ENCODE data around the gene ZC4H2. TPM values are rescaled to one million over a fixed set of nuclear protein-coding genes. Genes with fewer than 3 reads are reported as not detected.
A peak's percentile ranks its signal among the peaks of the same experiment; 100 is the strongest.
"Not testable (repeated sequence)": the region's sequence is repeated elsewhere in the genome, so short reads cannot be mapped to it uniquely, and the experiment has no call there.

ZC4H2 gene, protein sequence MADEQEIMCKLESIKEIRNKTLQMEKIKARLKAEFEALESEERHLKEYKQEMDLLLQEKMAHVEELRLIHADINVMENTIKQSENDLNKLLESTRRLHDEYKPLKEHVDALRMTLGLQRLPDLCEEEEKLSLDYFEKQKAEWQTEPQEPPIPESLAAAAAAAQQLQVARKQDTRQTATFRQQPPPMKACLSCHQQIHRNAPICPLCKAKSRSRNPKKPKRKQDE
- total RNA-seq = 8.9 and 9.3 TPM in 2 replicates

DNA sequence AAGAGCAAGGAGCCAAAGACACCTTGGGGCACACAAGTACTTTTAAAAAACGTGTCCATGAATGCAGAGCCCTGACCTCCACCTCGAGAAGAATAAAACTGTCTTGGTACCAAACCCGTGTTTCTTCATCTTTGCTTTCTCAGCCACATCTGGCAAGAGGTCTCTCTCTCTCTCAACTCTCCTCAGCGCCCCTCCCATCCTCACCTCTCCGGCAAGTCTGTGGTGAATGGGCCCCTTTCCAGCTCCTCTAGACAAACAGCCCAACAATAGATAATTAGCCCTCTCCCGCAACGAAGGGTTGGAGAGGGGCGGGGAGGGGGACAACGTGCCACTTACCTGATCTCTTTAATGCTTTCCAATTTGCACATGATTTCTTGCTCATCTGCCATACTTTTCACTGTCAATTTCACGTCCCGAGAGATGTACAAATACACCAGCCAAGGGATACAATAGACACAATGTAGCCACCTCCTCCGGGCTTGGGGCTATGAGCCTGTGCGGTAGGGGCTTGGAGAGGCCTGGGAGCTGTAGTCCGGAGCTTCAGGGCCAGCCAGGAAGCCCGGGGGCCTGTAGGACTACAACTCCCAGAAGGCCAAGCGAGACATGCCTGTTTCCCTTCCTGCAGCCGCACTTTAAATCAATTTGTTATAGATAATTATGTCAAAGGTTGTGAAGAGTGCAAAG lies at the start of gene ZC4H2:
ZC4H2 (minus strand) TSS at position 462 of the 684 bp plus-strand sequence; CDS start at position 389, 73 bp downstream.
- Mint-ChIP-seq H3K4me3 (ENCODE audit: low read depth) (peak within 1 kb of the TSS; percentile 93), H3K27ac (peak within 1 kb of the TSS; percentile 61), H3K4me1 (ENCODE audit: low read depth) (peaks cover 20% of the 10 kb centered on the region), H3K27me3 (ENCODE audit: low read depth) (no peaks in the 10 kb centered on the region), H3K9me3 (peaks cover 24% of the 10 kb centered on the region), H3K36me3 (ENCODE audit: low read depth) (peaks cover 15% of the 10 kb centered on the region)
- DNase-seq (ENCODE audit: low spot score) = peak; percentile 54
- intact Hi-C loops (cut with micrococcal nuclease) = loop anchor here (1.0 to 10.0 kb wide), 5 partner anchors 58 to 1221 kb away; partner anchors contain the start of genes AMER1, LAS1L and ZC3H12B

DNA sequence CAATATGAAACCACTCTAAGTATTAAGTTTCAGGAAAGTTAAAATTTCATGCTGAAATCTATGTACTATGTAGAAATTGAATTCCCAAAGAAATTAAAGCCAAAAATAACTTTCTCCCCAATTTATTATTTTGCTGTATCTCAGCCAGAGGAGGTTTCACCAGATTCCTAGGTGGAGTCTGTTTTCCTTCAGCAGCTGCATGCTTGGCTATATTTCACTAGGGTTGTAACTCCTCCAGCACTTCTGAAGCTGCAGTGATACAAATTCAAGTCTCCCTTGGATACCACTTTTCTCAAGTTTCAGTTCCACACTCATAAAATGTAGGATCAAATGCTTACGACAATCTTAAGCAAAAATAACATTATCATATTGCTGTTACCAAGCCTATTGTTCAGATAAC lies 41.2 kb upstream of the ZC4H2 start:
- no peak overlapping the region for H3K27ac Mint-ChIP-seq
- H3K36me3 Mint-ChIP-seq (ENCODE audit: low read depth) = no peaks in the 10 kb centered on the region
- intact Hi-C loops (cut with micrococcal nuclease) = no loop called here
- peaks cover 11% of the 10 kb centered on the region for H3K9me3 Mint-ChIP-seq
- H3K4me1 Mint-ChIP-seq (ENCODE audit: low read depth) = no peaks in the 10 kb centered on the region
- H3K4me3 Mint-ChIP-seq (ENCODE audit: low read depth) = no peak overlapping the region
- no peak for DNase-seq (ENCODE audit: low spot score)
- no peaks in the 10 kb centered on the region for H3K27me3 Mint-ChIP-seq (ENCODE audit: low read depth)

DNA sequence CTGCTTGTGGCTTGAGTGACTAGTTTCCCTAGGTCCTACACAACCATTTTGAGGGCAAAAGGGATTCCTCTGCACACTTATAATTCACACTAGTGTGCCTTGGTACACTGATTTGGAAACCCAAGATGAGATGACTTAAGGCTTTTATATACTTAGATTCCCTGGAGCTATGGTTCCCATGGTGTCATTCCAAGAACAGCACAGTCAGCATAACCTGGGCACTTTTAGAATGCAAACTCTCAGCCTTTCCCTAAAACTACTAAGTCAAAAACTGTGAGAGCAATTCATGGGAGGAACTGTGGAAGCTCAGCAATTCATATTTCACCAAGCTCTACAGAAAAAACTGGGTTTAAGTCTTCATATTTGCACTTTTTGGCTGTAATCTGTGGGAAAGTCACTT lies 38.0 kb upstream of the ZC4H2 start:
- Mint-ChIP-seq H3K4me1 (ENCODE audit: low read depth) (no peaks in the 10 kb centered on the region), H3K27ac (no peak overlapping the region), H3K9me3 (no peaks in the 10 kb centered on the region), H3K4me3 (ENCODE audit: low read depth) (no peak overlapping the region), H3K27me3 (ENCODE audit: low read depth) (no peaks in the 10 kb centered on the region), H3K36me3 (ENCODE audit: low read depth) (no peaks in the 10 kb centered on the region)
- DNase-seq (ENCODE audit: low spot score) = no peak
- intact Hi-C loops (cut with micrococcal nuclease) = no loop called here

DNA sequence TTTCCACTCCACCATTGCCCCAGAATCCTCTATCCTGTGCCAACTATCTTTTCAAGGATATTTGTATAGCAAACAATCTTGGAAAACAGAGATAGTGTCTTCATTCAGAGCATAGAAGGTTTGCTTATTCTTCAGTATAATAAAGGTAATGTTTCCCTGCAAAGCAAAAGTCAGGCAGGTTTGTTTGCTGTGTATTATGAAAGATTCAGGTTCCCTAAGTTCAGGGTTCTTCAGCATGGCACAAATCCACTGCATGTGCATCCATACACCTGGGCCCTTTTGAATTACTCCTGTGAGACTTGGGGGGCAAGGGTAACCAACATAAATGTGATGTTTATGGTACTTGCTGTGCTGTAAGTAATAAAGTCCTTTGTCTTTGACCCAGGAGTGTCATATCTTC lies 33.2 kb upstream of the ZC4H2 start:
- peaks cover 4% of the 10 kb centered on the region for H3K9me3 Mint-ChIP-seq
- intact Hi-C loops (cut with micrococcal nuclease) = no loop called here
- no peak for DNase-seq (ENCODE audit: low spot score)
- H3K27ac Mint-ChIP-seq = no peak overlapping the region
- H3K4me1 Mint-ChIP-seq (ENCODE audit: low read depth) = no peaks in the 10 kb centered on the region
- no peaks in the 10 kb centered on the region for H3K27me3 Mint-ChIP-seq (ENCODE audit: low read depth)
- no peak overlapping the region for H3K4me3 Mint-ChIP-seq (ENCODE audit: low read depth)
- H3K36me3 Mint-ChIP-seq (ENCODE audit: low read depth) = no peaks in the 10 kb centered on the region

DNA sequence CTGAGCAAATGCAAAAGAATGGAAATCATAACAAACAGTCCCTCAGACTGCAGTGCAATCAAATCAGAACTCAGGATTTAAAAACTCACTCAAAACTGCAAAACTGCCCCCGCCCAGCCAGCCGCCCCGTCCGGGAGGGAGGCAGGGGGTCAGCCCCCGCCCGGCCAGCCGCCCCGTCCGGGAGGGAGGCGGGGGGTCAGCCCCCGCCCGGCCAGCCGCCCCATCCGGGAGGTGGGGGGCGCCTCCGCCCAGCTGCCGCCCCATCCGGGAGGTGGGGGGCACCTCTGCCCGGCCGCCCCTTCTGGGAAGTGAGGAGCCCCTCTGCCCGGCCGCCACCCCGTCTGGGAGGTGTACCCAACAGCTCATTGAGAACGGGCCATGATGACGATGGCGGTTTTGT lies 26.0 kb upstream of the ZC4H2 start:
- H3K36me3 Mint-ChIP-seq (ENCODE audit: low read depth); H3K27me3 Mint-ChIP-seq (ENCODE audit: low read depth); DNase-seq (ENCODE audit: low spot score); H3K4me1 Mint-ChIP-seq (ENCODE audit: low read depth); intact Hi-C loops (cut with micrococcal nuclease); H3K27ac Mint-ChIP-seq; H3K4me3 Mint-ChIP-seq (ENCODE audit: low read depth): not testable (repeated sequence)
- H3K9me3 Mint-ChIP-seq = peaks cover 19% of the 10 kb centered on the region

DNA sequence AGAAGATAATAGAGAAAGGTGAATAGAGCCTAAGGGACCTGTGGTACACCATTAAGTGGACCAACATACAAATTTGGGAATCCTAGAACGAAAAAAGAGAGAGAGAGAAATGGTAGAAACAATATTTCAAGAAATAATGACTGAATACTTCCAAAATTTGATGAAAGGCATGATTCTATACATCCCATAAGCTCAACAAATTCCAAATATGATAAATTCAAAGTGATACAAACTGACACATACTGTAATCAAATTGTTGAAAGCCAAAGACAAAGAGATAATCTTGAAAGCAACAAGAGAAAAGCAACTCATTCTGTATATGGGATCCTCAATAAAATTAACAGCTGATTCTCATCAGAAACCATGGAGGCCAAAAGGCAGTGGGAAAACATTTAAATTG lies 20.6 kb upstream of the ZC4H2 start:
- no peaks in the 10 kb centered on the region for H3K4me1 Mint-ChIP-seq (ENCODE audit: low read depth)
- no peak for DNase-seq (ENCODE audit: low spot score)
- peaks cover 5% of the 10 kb centered on the region for H3K9me3 Mint-ChIP-seq
- H3K4me3 Mint-ChIP-seq (ENCODE audit: low read depth) = no peak overlapping the region
- no peaks in the 10 kb centered on the region for H3K36me3 Mint-ChIP-seq (ENCODE audit: low read depth)
- no peak overlapping the region for H3K27ac Mint-ChIP-seq
- intact Hi-C loops (cut with micrococcal nuclease) = no loop called here
- no peaks in the 10 kb centered on the region for H3K27me3 Mint-ChIP-seq (ENCODE audit: low read depth)

DNA sequence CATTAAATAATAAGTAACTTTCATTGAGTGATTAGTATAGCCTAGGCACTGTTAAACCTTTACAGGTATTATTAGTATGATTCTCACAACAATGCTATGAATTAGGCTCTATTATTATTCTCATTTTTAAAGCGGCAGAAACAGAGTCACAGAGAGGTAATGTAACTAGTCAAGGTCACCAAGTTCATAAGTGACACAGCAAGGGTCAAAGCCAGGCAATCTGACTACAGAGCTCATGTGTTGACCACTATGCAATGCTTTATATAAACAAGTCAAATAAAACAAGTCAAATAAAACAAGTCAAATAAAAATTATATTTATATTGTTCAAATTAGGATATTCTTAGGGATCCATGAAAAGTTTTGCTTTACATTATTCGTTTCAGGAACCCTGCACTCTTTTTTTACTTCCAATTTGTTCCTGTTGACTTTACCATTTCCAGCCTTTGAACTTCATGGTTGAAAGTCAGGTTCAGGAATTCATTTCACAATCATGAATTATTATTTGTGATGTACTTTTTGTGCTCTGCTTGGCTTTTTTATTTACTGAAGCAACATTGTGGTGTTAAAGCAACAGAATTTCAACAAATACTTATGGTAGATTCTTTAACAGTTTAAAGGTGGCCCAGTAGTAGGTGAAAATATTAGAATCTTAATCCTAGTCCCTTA lies 18.0 kb upstream of the ZC4H2 start:
- no peak overlapping the region for H3K4me3 Mint-ChIP-seq (ENCODE audit: low read depth)
- H3K36me3 Mint-ChIP-seq (ENCODE audit: low read depth) = no peaks in the 10 kb centered on the region
- DNase-seq (ENCODE audit: low spot score) = no peak
- H3K9me3 Mint-ChIP-seq = no peaks in the 10 kb centered on the region
- no peak overlapping the region for H3K27ac Mint-ChIP-seq
- intact Hi-C loops (cut with micrococcal nuclease) = no loop called here
- H3K27me3 Mint-ChIP-seq (ENCODE audit: low read depth) = no peaks in the 10 kb centered on the region
- H3K4me1 Mint-ChIP-seq (ENCODE audit: low read depth) = no peaks in the 10 kb centered on the region

DNA sequence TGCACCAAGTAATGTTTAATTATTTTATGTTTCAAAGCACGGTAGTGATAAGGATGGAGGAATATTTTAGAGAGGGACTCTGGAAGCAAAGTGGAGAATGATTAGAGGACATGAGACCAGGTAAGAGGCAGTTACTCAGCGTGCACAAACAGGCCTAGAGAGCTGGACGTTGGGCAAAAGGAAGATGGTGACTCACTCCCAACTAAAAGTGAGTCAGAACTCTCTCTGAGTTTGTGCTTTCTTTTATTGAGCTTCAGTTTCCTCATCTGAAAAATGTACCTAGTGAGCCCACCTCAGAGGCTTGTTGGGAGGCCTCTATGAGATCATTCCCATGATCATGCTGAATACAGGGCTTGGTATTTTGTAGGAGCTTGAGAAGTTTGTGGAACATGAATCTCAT lies 1.6 kb upstream of the ZC4H2 start:
- Mint-ChIP-seq H3K9me3 (peaks cover 10% of the 10 kb centered on the region), H3K4me3 (ENCODE audit: low read depth) (no peak overlapping the region), H3K27me3 (ENCODE audit: low read depth) (no peaks in the 10 kb centered on the region), H3K27ac (no peak overlapping the region), H3K4me1 (ENCODE audit: low read depth) (peaks cover 20% of the 10 kb centered on the region), H3K36me3 (ENCODE audit: low read depth) (peaks cover 5% of the 10 kb centered on the region)
- DNase-seq (ENCODE audit: low spot score) = no peak
- intact Hi-C loops (cut with micrococcal nuclease) = loop anchor here (5.0 to 10.0 kb wide), 4 partner anchors 557 to 1223 kb away; partner anchors contain the start of genes AMER1 and LAS1L

DNA sequence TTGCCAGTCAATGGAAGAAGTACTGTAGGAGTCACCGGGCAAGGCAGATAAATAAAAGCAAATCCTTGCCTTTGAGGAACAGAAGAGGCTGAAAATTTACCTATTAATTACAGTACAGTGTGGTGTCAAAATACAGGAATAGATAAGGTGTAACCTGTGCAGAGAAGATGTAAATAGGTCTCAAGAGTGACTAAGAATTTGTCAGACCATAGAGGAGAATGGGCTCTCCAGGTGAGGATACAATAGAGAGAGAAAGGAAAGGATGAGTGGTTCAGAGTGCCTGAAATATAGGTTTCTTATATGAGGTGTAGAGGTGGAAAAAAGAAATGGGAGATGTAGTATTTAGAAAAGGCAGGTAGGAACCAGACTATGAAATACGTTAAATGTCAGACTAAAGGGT lies 801 bp upstream of the ZC4H2 start:
- Mint-ChIP-seq H3K4me1 (ENCODE audit: low read depth) (peaks cover 20% of the 10 kb centered on the region), H3K27me3 (ENCODE audit: low read depth) (no peaks in the 10 kb centered on the region), H3K9me3 (peaks cover 15% of the 10 kb centered on the region), H3K4me3 (ENCODE audit: low read depth) (peak overlapping the region; percentile 93), H3K27ac (no peak overlapping the region), H3K36me3 (ENCODE audit: low read depth) (peaks cover 8% of the 10 kb centered on the region)
- no peak for DNase-seq (ENCODE audit: low spot score)
- intact Hi-C loops (cut with micrococcal nuclease) = loop anchor here (5.0 to 10.0 kb wide), 4 partner anchors 558 to 1222 kb away; partner anchors contain the start of genes AMER1 and LAS1L

DNA sequence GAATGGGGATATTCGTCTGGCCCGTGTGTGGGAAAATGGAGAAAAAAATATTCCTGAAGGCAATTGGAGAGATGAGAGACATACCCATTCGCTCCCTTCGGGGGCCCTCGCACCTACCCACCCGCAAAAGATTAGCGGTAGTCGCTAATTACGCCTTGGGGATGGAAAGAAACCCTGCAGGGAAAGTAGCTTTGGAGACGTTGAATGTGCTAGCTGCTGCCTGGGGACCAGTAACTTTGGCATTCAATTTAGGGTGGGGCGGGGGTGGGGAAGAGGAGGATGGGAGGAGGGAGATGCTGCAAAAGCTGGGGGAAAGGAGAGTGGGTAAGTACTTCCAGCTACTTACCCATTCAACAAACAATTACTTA lies 407 bp upstream of the ZC4H2 start:
- H3K36me3 Mint-ChIP-seq (ENCODE audit: low read depth) = peaks cover 10% of the 10 kb centered on the region
- peaks cover 19% of the 10 kb centered on the region for H3K9me3 Mint-ChIP-seq
- DNase-seq (ENCODE audit: low spot score) = no peak
- intact Hi-C loops (cut with micrococcal nuclease) = loop anchor here (1.0 to 10.0 kb wide), 5 partner anchors 58 to 1222 kb away; partner anchors contain the start of genes AMER1, LAS1L and ZC3H12B
- peak overlapping the region; percentile 93 for H3K4me3 Mint-ChIP-seq (ENCODE audit: low read depth)
- no peaks in the 10 kb centered on the region for H3K27me3 Mint-ChIP-seq (ENCODE audit: low read depth)
- peak overlapping the region; percentile 61 for H3K27ac Mint-ChIP-seq
- peaks cover 20% of the 10 kb centered on the region for H3K4me1 Mint-ChIP-seq (ENCODE audit: low read depth)

DNA sequence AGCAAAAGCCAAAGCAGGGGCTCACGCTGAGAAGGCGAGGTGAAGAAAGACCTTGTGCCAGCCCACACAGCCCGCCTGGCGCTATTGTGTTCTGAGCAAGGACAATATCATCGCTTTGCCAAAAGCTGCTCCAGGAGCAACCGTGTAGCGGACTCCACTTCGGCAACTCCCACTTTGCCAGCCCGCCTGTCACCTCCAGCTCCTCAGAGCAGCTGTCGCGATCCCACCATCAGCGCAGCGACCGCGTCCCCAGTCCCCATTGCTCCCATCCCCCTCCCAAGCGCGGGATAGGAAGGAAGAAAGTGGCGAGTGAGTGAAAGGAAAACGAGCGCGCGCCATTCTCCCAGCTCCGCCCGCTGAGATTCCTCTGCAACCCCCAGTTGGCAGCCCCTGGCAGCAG lies 759 bp downstream of the ZC4H2 start:
- Mint-ChIP-seq H3K4me1 (ENCODE audit: low read depth) (peaks cover 20% of the 10 kb centered on the region), H3K4me3 (ENCODE audit: low read depth) (peak overlapping the region; percentile 93), H3K27me3 (ENCODE audit: low read depth) (no peaks in the 10 kb centered on the region), H3K36me3 (ENCODE audit: low read depth) (peaks cover 19% of the 10 kb centered on the region), H3K9me3 (peaks cover 27% of the 10 kb centered on the region), H3K27ac (no peak overlapping the region)
- intact Hi-C loops (cut with micrococcal nuclease) = loop anchor here (5.0 to 10.0 kb wide), 4 partner anchors 559 to 1221 kb away; partner anchors contain the start of genes AMER1 and LAS1L
- peak; percentile 7 for DNase-seq (ENCODE audit: low spot score)

DNA sequence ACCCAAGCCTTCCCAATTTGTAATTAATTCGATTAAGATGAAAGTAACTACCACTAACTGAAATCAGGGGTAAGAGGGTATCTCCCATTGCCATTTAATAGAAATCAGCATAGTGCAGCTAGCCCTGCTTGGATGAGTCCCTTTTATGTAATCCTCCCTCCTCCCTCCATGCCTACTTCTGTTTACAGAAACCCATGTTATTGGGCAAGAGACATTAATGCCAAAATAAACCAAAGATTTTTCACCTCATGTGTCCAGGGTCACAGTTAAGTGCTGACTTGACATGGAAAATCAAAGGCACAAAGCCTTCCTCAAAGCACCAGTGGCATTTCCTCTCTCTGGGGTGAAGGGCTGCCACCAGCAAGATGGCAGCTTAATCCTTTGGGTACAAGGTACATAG lies 50.8 kb downstream of the ZC4H2 start:
- no peak overlapping the region for H3K4me3 Mint-ChIP-seq (ENCODE audit: low read depth)
- H3K27me3 Mint-ChIP-seq (ENCODE audit: low read depth) = no peaks in the 10 kb centered on the region
- intact Hi-C loops (cut with micrococcal nuclease) = no loop called here
- DNase-seq (ENCODE audit: low spot score) = no peak
- no peak overlapping the region for H3K27ac Mint-ChIP-seq
- no peaks in the 10 kb centered on the region for H3K4me1 Mint-ChIP-seq (ENCODE audit: low read depth)
- no peaks in the 10 kb centered on the region for H3K36me3 Mint-ChIP-seq (ENCODE audit: low read depth)
- H3K9me3 Mint-ChIP-seq = peaks cover 36% of the 10 kb centered on the region

DNA sequence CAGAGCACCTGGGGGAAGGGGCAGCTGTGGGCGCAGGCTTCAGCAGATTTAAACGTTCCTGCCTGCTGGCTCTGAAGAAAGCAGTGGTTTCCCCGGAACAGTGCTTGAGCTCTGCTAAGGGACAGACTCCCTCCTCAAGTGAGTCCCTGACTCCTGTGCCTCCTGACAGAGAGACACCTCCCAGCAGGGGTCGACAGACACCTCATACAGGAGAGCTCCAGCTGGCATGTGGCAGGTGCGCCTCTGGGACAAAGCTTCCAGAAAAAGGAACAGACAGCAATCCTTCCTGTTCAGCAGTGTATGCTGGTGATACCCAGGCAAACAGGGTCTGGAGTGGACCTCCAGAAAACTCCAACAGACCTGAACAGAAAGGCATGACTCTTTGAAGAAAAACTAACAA lies 68.1 kb downstream of the ZC4H2 start:
- Mint-ChIP-seq H3K9me3 (peaks cover 11% of the 10 kb centered on the region), H3K27ac (no peak overlapping the region), H3K4me3 (ENCODE audit: low read depth) (no peak overlapping the region), H3K4me1 (ENCODE audit: low read depth) (no peaks in the 10 kb centered on the region), H3K27me3 (ENCODE audit: low read depth) (no peaks in the 10 kb centered on the region), H3K36me3 (ENCODE audit: low read depth) (peaks cover 4% of the 10 kb centered on the region)
- intact Hi-C loops (cut with micrococcal nuclease) = no loop called here
- no peak for DNase-seq (ENCODE audit: low spot score)
